Hepatocyte (in vitro differentiated cells): Measurements from ENCODE around the gene FMNL1. TPM values are rescaled to one million over a fixed set of nuclear protein-coding genes. Genes with fewer than 3 reads are reported as not detected.

ENCODE experiments used
- DNase-seq: peaks from one replicate; pipeline ENCODE4 v3.0.0-alpha.2; 2016; ENCODE audit warnings: low spot score
- H2AFZ ChIP-seq: fragments of 200-600 bp; sonication (generic); 2 replicates; pipeline ENCODE4 v1.6.0; 2016; ENCODE audit warnings: antibody characterized with exemption, mild to moderate bottlenecking
- H3K27ac ChIP-seq: fragments of 200-600 bp; sonication (generic); 2 replicates; pipeline ENCODE4 v1.5.1; 2016; ENCODE audit warnings: mild to moderate bottlenecking
- H3K27me3 ChIP-seq: fragments of 200-600 bp; sonication (generic); 2 replicates; pipeline ENCODE4 v1.6.1; 2016
- H3K36me3 ChIP-seq: fragments of 200-600 bp; sonication (generic); replicated peaks from 2 replicates; pipeline ENCODE4 v1.5.1; 2016; ENCODE audit warnings: low read depth; ENCODE audit not compliant: insufficient read depth
- H3K4me1 ChIP-seq: fragments of 200-600 bp; sonication (generic); 2 replicates; pipeline ENCODE4 v1.5.1; 2016; ENCODE audit warnings: mild to moderate bottlenecking, moderate library complexity; ENCODE audit not compliant: insufficient read depth
- H3K4me2 ChIP-seq: fragments of 200-600 bp; sonication (generic); 2 replicates; pipeline ENCODE4 v1.6.0; 2016
- H3K4me3 ChIP-seq: fragments of 200-600 bp; sonication (generic); 2 replicates; pipeline ENCODE4 v1.5.1; 2016; ENCODE audit warnings: mild to moderate bottlenecking
- H3K79me2 ChIP-seq: fragments of 200-600 bp; sonication (generic); 2 replicates; pipeline ENCODE4 v1.6.0; 2017; ENCODE audit warnings: mild to moderate bottlenecking
- H3K9me2 ChIP-seq: fragments of 200-600 bp; sonication (generic); replicated peaks from 2 replicates; pipeline ENCODE4 v1.6.0; 2017; ENCODE audit warnings: mild to moderate bottlenecking; ENCODE audit not compliant: insufficient read depth
- H3K9me3 ChIP-seq: fragments of 200-600 bp; sonication (generic); 2 replicates; pipeline ENCODE4 v1.5.1; 2016; ENCODE audit warnings: low read depth, mild to moderate bottlenecking
- H4K20me1 ChIP-seq: fragments of 200-600 bp; sonication (generic); 2 replicates; pipeline ENCODE4 v1.6.0; 2016; ENCODE audit warnings: mild to moderate bottlenecking; ENCODE audit not compliant: insufficient read depth, poor library complexity, severe bottlenecking
- CTCF ChIP-seq: fragments of 200-600 bp; sonication (generic); IDR thresholded peaks from 2 replicates; pipeline ENCODE4 v1.5.1; 2016; ENCODE audit warnings: antibody characterized with exemption, mild to moderate bottlenecking; ENCODE audit not compliant: poor library complexity
- EZH2 ChIP-seq: fragments of 200-600 bp; sonication (generic); IDR thresholded peaks from 2 replicates; pipeline ENCODE4 v1.6.1; 2016; ENCODE audit warnings: antibody characterized with exemption, mild to moderate bottlenecking, borderline replicate concordance
- EZH2phosphoT487 ChIP-seq: fragments of 200-600 bp; sonication (generic); IDR thresholded peaks from one replicate; pipeline ENCODE4 v1.6.1; 2018; ENCODE audit warnings: antibody characterized with exemption, mild to moderate bottlenecking, low read depth, moderate library complexity; ENCODE audit not compliant: unreplicated experiment, severe bottlenecking
- WGBS: methylation state at CpG from one replicate; pipeline ENCODE4 v1.1.6; 2016; ENCODE audit warnings: low lambda C conversion rate; ENCODE audit errors: missing lambda C conversion rate; 5-methylcytosine and 5-hydroxymethylcytosine counted together
- polyA plus RNA-seq: library from polyadenylated mRNA; unstranded; fragments of >200 nt; fragmentation: Nextera tagmentation; extraction: Ambion mirVana; gene quantifications from 2 replicates; pipeline ENCODE4 v1.2.1, GENCODE V29; 2016
- total RNA-seq: library from RNA; depleted of rRNA; stranded (reverse); fragments of >200 nt; gene quantifications from 2 replicates; pipeline ENCODE4 v1.2.3, GENCODE V29; 2014

The FMNL1 gene
- total and polyA plus RNA-seq, 2 experiments from 2014 or later, result 0.30 to 1.2 TPM

GRCh38 chr17:45257115-45257514, 35.4 kb downstream of the FMNL1 start:
- no peak overlapping the region for H2AFZ ChIP-seq
- no peaks in the 10 kb centered on the region for H3K27me3 ChIP-seq
- TF ChIP-seq EZH2, result no peak
- H3K4me2 ChIP-seq, result no peak overlapping the region
- no peaks in the 10 kb centered on the region for H3K79me2 ChIP-seq
- no peaks in the 10 kb centered on the region for H4K20me1 ChIP-seq
- WGBS, result 68% methylated on average over 16 of the region's 16 CpGs
- H3K27ac ChIP-seq, result no peak overlapping the region
- no peak overlapping the region for H3K4me3 ChIP-seq
- no peaks in the 10 kb centered on the region for H3K4me1 ChIP-seq
- no peaks in the 10 kb centered on the region for H3K36me3 ChIP-seq
- no peaks in the 10 kb centered on the region for H3K9me2 ChIP-seq
- H3K9me3 ChIP-seq, result no peaks in the 10 kb centered on the region
- no peak for DNase-seq

GRCh38 chr17:45258981-45259380, 37.3 kb downstream of the FMNL1 start:
- 88% methylated on average over 5 of the region's 5 CpGs for WGBS
- TF ChIP-seq EZH2phosphoT487 (no peak), CTCF (no peak), EZH2 (no peak)

GRCh38 chr17:45260204-45260783, 38.6 kb downstream of the FMNL1 start:
- no peaks in the 10 kb centered on the region for H3K9me2 ChIP-seq
- H3K79me2 ChIP-seq, result no peaks in the 10 kb centered on the region
- peaks cover 9% of the 10 kb centered on the region for H3K4me1 ChIP-seq
- H2AFZ ChIP-seq, result no peak overlapping the region
- no peak overlapping the region for H3K27ac ChIP-seq
- DNase-seq, result no peak
- TF ChIP-seq EZH2phosphoT487 (no peak), CTCF (no peak), EZH2 (no peak)
- no peaks in the 10 kb centered on the region for H3K36me3 ChIP-seq
- H3K4me3 ChIP-seq, result no peak overlapping the region
- no peaks in the 10 kb centered on the region for H4K20me1 ChIP-seq
- no peak overlapping the region for H3K4me2 ChIP-seq
- no peaks in the 10 kb centered on the region for H3K27me3 ChIP-seq
- 88% methylated on average over 7 of the region's 7 CpGs for WGBS
- no peaks in the 10 kb centered on the region for H3K9me3 ChIP-seq

More at GRCh38 chr17:45258981-45259380, 37.3 kb downstream of the FMNL1 start:
- no peak for DNase-seq
- Histone ChIP-seq H3K4me1 (peaks cover 7% of the 10 kb centered on the region), H2AFZ (no peak overlapping the region), H3K27me3 (no peaks in the 10 kb centered on the region), H3K9me2 (no peaks in the 10 kb centered on the region), H4K20me1 (no peaks in the 10 kb centered on the region), H3K4me3 (no peak overlapping the region), H3K4me2 (no peak overlapping the region), H3K27ac (no peak overlapping the region), H3K36me3 (no peaks in the 10 kb centered on the region), H3K9me3 (no peaks in the 10 kb centered on the region), H3K79me2 (no peaks in the 10 kb centered on the region)

GRCh38 chr17:45261577-45262515, 40.2 kb downstream of the FMNL1 start, which contains the start of gene SPATA32:
TSS of gene SPATA32 (minus strand) at chr17:45262094. CDS start at chr17:45262016, 78 bp downstream.
- no peaks in the 10 kb centered on the region for H3K79me2 ChIP-seq
- H3K27me3 ChIP-seq, result no peaks in the 10 kb centered on the region
- TF ChIP-seq EZH2 (no peak), CTCF (no peak), EZH2phosphoT487 (no peak)
- H3K4me1 ChIP-seq, result peaks cover 17% of the 10 kb centered on the region
- peak within 1 kb of the TSS; percentile 35 for H2AFZ ChIP-seq
- DNase-seq, result peak; percentile 70
- H3K4me3 ChIP-seq, result peak within 1 kb of the TSS; percentile 90
- no peaks in the 10 kb centered on the region for H3K9me3 ChIP-seq
- H4K20me1 ChIP-seq, result no peaks in the 10 kb centered on the region
- H3K4me2 ChIP-seq, result peak within 1 kb of the TSS; percentile 89
- no peaks in the 10 kb centered on the region for H3K9me2 ChIP-seq
- no peak within 1 kb of the TSS for H3K27ac ChIP-seq
- 9% methylated on average over 64 of the region's 68 CpGs for WGBS
- no peaks in the 10 kb centered on the region for H3K36me3 ChIP-seq
